A673 (cell line): ENCODE measurements around the gene RNF213. TPM values are rescaled to one million over a fixed set of nuclear protein-coding genes. Genes with fewer than 3 reads are reported as not detected.
"Not testable (repeated sequence)": the region's sequence is repeated elsewhere in the genome, so short reads cannot be mapped to it uniquely, and the experiment has no call there.

Source experiments
- BruUV-seq: library from RNA; stranded (reverse); fragments of 400-500 nt; replicated peaks from 2 replicates; lab custom pipeline; 2021; lab: Mats Ljungman, UMichigan
- CTCF ChIA-PET: fragments of 300-600 bp; sonication (Branson Sonifier 250); formaldehyde crosslinking; loops from one replicate; lab custom pipeline; 2022; ENCODE audit warnings: antibody characterized with exemption; lab: Charles Lee
- POLR2A ChIA-PET: fragments of 300-600 bp; sonication (Branson Sonifier 250); formaldehyde crosslinking; loops from one replicate; lab custom pipeline; 2022; ENCODE audit warnings: antibody characterized with exemption; ENCODE audit not compliant: low non-redundant PET; lab: Charles Lee
- DNase-seq: peaks from one replicate; pipeline ENCODE4 v3.0.0-alpha.2; 2015; ENCODE audit warnings: low spot score
- H3K27ac ChIP-seq: fragments of 200-600 bp; sonication (generic); 2 replicates; pipeline ENCODE4 v1.5.1; 2016; ENCODE audit warnings: mixed run types, low read depth, mild to moderate bottlenecking, mixed read lengths, antibody characterized with exemption, low read length; ENCODE audit not compliant: poor library complexity, severe bottlenecking
- H3K27me3 ChIP-seq: fragments of 200-600 bp; sonication (generic); replicated peaks from 2 replicates; pipeline ENCODE4 v1.6.1; 2017; ENCODE audit warnings: mixed run types, low read depth, mild to moderate bottlenecking, mixed read lengths, antibody characterized with exemption, low read length; ENCODE audit not compliant: insufficient read depth, poor library complexity
- H3K36me3 ChIP-seq: fragments of 200-600 bp; sonication (generic); 2 replicates; pipeline ENCODE4 v1.6.1; 2016; ENCODE audit warnings: mixed run types, mild to moderate bottlenecking, mixed read lengths, antibody characterized with exemption, low read length; ENCODE audit not compliant: insufficient read depth, poor library complexity, severe bottlenecking
- H3K4me1 ChIP-seq: fragments of 200-600 bp; sonication (generic); 2 replicates; pipeline ENCODE4 v1.6.1; 2017; ENCODE audit warnings: mixed run types, mild to moderate bottlenecking, mixed read lengths, antibody characterized with exemption, low read length; ENCODE audit not compliant: insufficient read depth, poor library complexity, severe bottlenecking
- H3K4me3 ChIP-seq: fragments of 200-600 bp; sonication (generic); 2 replicates; pipeline ENCODE4 v1.5.1; 2016; ENCODE audit warnings: low read depth, mixed run types, mild to moderate bottlenecking, mixed read lengths, low read length; ENCODE audit not compliant: poor library complexity, severe bottlenecking
- H3K9me3 ChIP-seq: fragments of 200-600 bp; sonication (generic); 2 replicates; pipeline ENCODE4 v1.6.1; 2016; ENCODE audit warnings: mixed run types, low read depth, mild to moderate bottlenecking, mixed read lengths, antibody characterized with exemption, low read length; ENCODE audit not compliant: poor library complexity, severe bottlenecking
- CTCF ChIP-seq: fragments of 300-800, 200-600 bp; sonication (generic); conservative IDR thresholded peaks from 2 replicates; pipeline ENCODE4 v1.5.1; 2017; ENCODE audit warnings: low read depth, mild to moderate bottlenecking, antibody characterized with exemption, low read length, moderate library complexity, mixed read lengths
- EZH2 ChIP-seq: fragments of 200-600 bp; sonication (generic); IDR thresholded peaks from 2 replicates; pipeline ENCODE4 v1.6.1; 2017; ENCODE audit warnings: borderline replicate concordance, low read depth, mild to moderate bottlenecking, mixed read lengths, antibody characterized with exemption, low read length; ENCODE audit not compliant: poor library complexity, severe bottlenecking
- intact Hi-C: fragments of 100-400 bp; cut with micrococcal nuclease; formaldehyde crosslinking; loops from one replicate; pipeline ENCODE4 v1.10.0; 2022; ENCODE audit not compliant: unreplicated experiment
- total RNA-seq: library from RNA; stranded (reverse); gene quantifications from 2 replicates; pipeline ENCODE4 v1.2.3, GENCODE V29; 2021

Gene RNF213
- total RNA-seq, 1 experiment from 2014 or later, result 78.0 TPM

GRCh38 chr17:80311216-80311827 is 50.7 kb downstream of the RNF213 start:
- no peak overlapping the region for H3K4me3 ChIP-seq
- CTCF ChIA-PET, result no interaction called here
- intact Hi-C loops, result no loop called here
- peaks cover 39% of the 10 kb centered on the region for H3K36me3 ChIP-seq
- no peak for TF ChIP-seq CTCF
- no peak for TF ChIP-seq EZH2
- H3K27ac ChIP-seq, result no peak overlapping the region
- no peaks in the 10 kb centered on the region for H3K27me3 ChIP-seq
- BruUV-seq, result no TSS peak
- no peaks in the 10 kb centered on the region for H3K4me1 ChIP-seq
- H3K9me3 ChIP-seq, result no peaks in the 10 kb centered on the region
- DNase-seq, result no peak
- POLR2A ChIA-PET, result no interaction called here

- Histone ChIP-seq H3K36me3 (peaks cover 33% of the 10 kb centered on the region), H3K27me3 (no peaks in the 10 kb centered on the region), H3K9me3 (no peaks in the 10 kb centered on the region), H3K4me3 (no peak overlapping the region), H3K4me1 (no peaks in the 10 kb centered on the region), H3K27ac (no peak overlapping the region)
- POLR2A ChIA-PET, result no interaction called here
- TF ChIP-seq EZH2, result no peak
- no peak for TF ChIP-seq CTCF
- CTCF ChIA-PET, result no interaction called here
- no TSS peak for BruUV-seq
- intact Hi-C loops, result no loop called here
- no peak for DNase-seq
Observed at GRCh38 chr17:80312621-80313135, 52.0 kb downstream of the RNF213 start.

GRCh38 chr17:80313160-80313829 is 52.6 kb downstream of the RNF213 start:
- H3K36me3 ChIP-seq, result peaks cover 31% of the 10 kb centered on the region
- H3K4me3 ChIP-seq, result no peak overlapping the region
- DNase-seq, result no peak
- no TSS peak for BruUV-seq
- no peaks in the 10 kb centered on the region for H3K9me3 ChIP-seq
- ChIA-PET POLR2A (no interaction called here), CTCF (no interaction called here)
- H3K27ac ChIP-seq, result no peak overlapping the region
- TF ChIP-seq EZH2 (no peak), CTCF (no peak)
- H3K4me1 ChIP-seq, result no peaks in the 10 kb centered on the region
- H3K27me3 ChIP-seq, result no peaks in the 10 kb centered on the region
- intact Hi-C loops, result no loop called here

- CTCF ChIA-PET, POLR2A ChIA-PET, H3K27me3 ChIP-seq, intact Hi-C loops, H3K9me3 ChIP-seq, DNase-seq, BruUV-seq, H3K4me3 ChIP-seq, H3K4me1 ChIP-seq, H3K27ac ChIP-seq: not testable (repeated sequence)
- peaks cover 25% of the 10 kb centered on the region for H3K36me3 ChIP-seq
Observed at GRCh38 chr17:80313946-80314345, 53.3 kb downstream of the RNF213 start.
